Adrenal gland (tissue), 12 donors: ENCODE data around the gene CRISPLD2. TPM values are rescaled to one million over a fixed set of nuclear protein-coding genes. Genes with fewer than 3 reads are reported as not detected.

ENCODE experiments used
- DNase-seq, 7 donors: peaks; one replicate each; pipeline ENCODE4 v3.0.0-alpha.2; 2019 to 2020
- H3K27ac ChIP-seq, 5 donors: fragments of 200-600 bp; sonication (generic) in 4 of 5; 1 replicate in 3 of 5; 2 replicates in 2 of 5; pipeline versions ENCODE4 v1.5.1 to v1.8.0; 2016 to 2020; ENCODE audit warnings: mild to moderate bottlenecking in 1 of 5
- H3K27me3 ChIP-seq: fragments of 200-600 bp; 2 replicates; pipeline ENCODE4 v1.8.0; 2021
- H3K36me3 ChIP-seq, 2 donors: fragments of 200-600 bp; replicated peaks in 1 of 2; 1 replicate in 1 of 2; 2 replicates in 1 of 2; pipeline versions ENCODE4 v1.5.1 to v1.8.0; 2018 to 2022
- H3K4me1 ChIP-seq, 2 donors: fragments of 200-600 bp; replicated peaks in 1 of 2; 1 replicate in 1 of 2; 2 replicates in 1 of 2; pipeline versions ENCODE4 v1.5.1 to v1.8.0; 2018 to 2021
- H3K4me3 ChIP-seq, 4 donors: fragments of 200-600 bp; sonication (generic) in 3 of 4; one replicate each; pipeline ENCODE4 v1.5.1; 2016 to 2018
- H3K9me3 ChIP-seq, 3 donors: fragments of 200-600 bp; sonication (generic) in 1 of 3; replicated peaks in 1 of 3; 1 replicate in 2 of 3; 2 replicates in 1 of 3; pipeline versions ENCODE4 v1.5.1 to v1.8.0; 2016 to 2021
- CTCF ChIP-seq, 6 experiments: fragments of 450-650 bp in 4 of 6; fragments of 200-600 bp in 2 of 6; sonication (generic) in 1 of 6; IDR thresholded peaks; 1 replicate in 5 of 6; 2 replicates in 1 of 6; pipeline versions ENCODE4 v1.5.1 to v1.8.0; 2016 to 2021; ENCODE audit warnings: antibody characterized with exemption in 6 of 6, mild to moderate bottlenecking in 2 of 6, moderate library complexity in 1 of 6
- POLR2A ChIP-seq, 2 donors: fragments of 450-650 bp; IDR thresholded peaks; one replicate each; pipeline ENCODE4 v1.6.1; 2017; ENCODE audit warnings: antibody characterized with exemption in 2 of 2, mild to moderate bottlenecking in 2 of 2, moderate library complexity in 1 of 2
- WGBS, 4 donors: extraction: QIAGEN DNeasy Blood & Tissue Kit in 2 of 4; methylation state at CpG; one replicate each; pipeline versions ENCODE4 v1.1.5 to v1.1.7; 2013 to 2017; 5-methylcytosine and 5-hydroxymethylcytosine counted together
- intact Hi-C, 2 donors: fragments of 100-400 bp; cut with DNase I; formaldehyde crosslinking; loops; one replicate each; pipeline versions ENCODE4 v1.14.1 to v1.15.0; 2022 to 2023
- polyA plus RNA-seq, 3 donors: library from polyadenylated mRNA; stranded (reverse); fragments of 200-250 nt in 2 of 3; fragments of 350-450 nt in 1 of 3; fragmentation: Illumina TruSeq in 1 of 3; extraction: RNeasy Lipid Tissue Mini Kit (QIAGEN cat#74804) in 1 of 3; gene quantifications; one replicate each; pipeline ENCODE4 v1.2.3, GENCODE V29; 2013 to 2014
- total RNA-seq, 9 donors: library from RNA; depleted of rRNA in 4 of 9; stranded (reverse); fragments of >200 nt in 4 of 9; fragments of 120-200 nt in 1 of 9; fragmentation: NEBNext Ultra II Directional in 1 of 9; extraction: Animal tissue kit (Norgen Biotek cat#: 25700) in 1 of 9; gene quantifications; one replicate each; pipeline versions ENCODE4 v1.1.0 to v1.2.4, GENCODE V29; 2013 to 2023
- donor health status: healthy with polysubstance abuse.
- donor health status: Bipolar disorder and iron deficiency.
- donor health status: DM: yes; HTN: yes; CAD: no.
- donor health status: DM: no; HTN: no; CAD: no.
- donor health status: DM: no; HTN: no; CAD: no.
- donor health status: DM: yes; HTN: yes; CAD: no.

Gene CRISPLD2
- total and polyA plus RNA-seq, 12 donors, result 2.1 to 362 (median 57.5) TPM

GRCh38 chr16:84922351-84923120 lies 102.8 kb downstream of the CRISPLD2 start:
- no peak overlapping the region for H3K4me3 ChIP-seq
- peaks cover 4 to 16% of the 10 kb centered on the region in 2 donors for H3K4me1 ChIP-seq
- peak; percentile 36 to 88 (median 54) for DNase-seq
- no peaks in the 10 kb centered on the region for H3K27me3 ChIP-seq
- peak overlapping the region in 4 of 5 donors; percentile 19 to 93 (median 64) for H3K27ac ChIP-seq
- TF ChIP-seq POLR2A (IDR thresholded peaks at IDR 0.05), result no peak
- TF ChIP-seq CTCF (IDR thresholded peaks at IDR 0.05), result no peak
- H3K9me3 ChIP-seq, result no peaks in the 10 kb centered on the region
- WGBS, 4 donors, result 51 to 70% (median 60%) methylated on average over 6 to 19 of the region's 19 CpGs
- intact Hi-C loops, result loop anchor here (5.0 to 10.0 kb wide), 2 partner anchors 45 to 168 kb away; no protein-coding TSS in a partner anchor
- H3K36me3 ChIP-seq, result no peaks in the 10 kb centered on the region

GRCh38 chr16:84924331-84925091 lies 104.7 kb downstream of the CRISPLD2 start:
- DNase-seq, result peak in 3 of 7 donors; percentile 33 to 44 (median 36)
- Histone ChIP-seq H3K27ac (peak overlapping the region in 2 of 5 donors; percentile 68 to 72), H3K27me3 (no peaks in the 10 kb centered on the region), H3K4me1 (peaks cover 23 to 36% of the 10 kb centered on the region in 2 donors), H3K36me3 (no peaks in the 10 kb centered on the region), H3K9me3 (no peaks in the 10 kb centered on the region), H3K4me3 (no peak overlapping the region)
- TF ChIP-seq CTCF (IDR thresholded peaks at IDR 0.05) (no peak), POLR2A (IDR thresholded peaks at IDR 0.05) (no peak)
- intact Hi-C loops, result loop anchor here (2.0 to 10.0 kb wide), 3 partner anchors 43 to 170 kb away; no protein-coding TSS in a partner anchor
- whole genome bisulfite sequencing, 4 donors, result 51 to 57% (median 53%) methylated on average over 18 to 23 of the region's 23 CpGs

- H3K4me3 ChIP-seq, result no peak overlapping the region
- H3K27me3 ChIP-seq, result no peaks in the 10 kb centered on the region
- TF ChIP-seq CTCF (IDR thresholded peaks at IDR 0.05) (peak; percentile 87 to 94 (median 91)), POLR2A (IDR thresholded peaks at IDR 0.05) (no peak)
- H3K36me3 ChIP-seq, result no peaks in the 10 kb centered on the region
- peaks cover 28 to 42% of the 10 kb centered on the region in 2 donors for H3K4me1 ChIP-seq
- H3K9me3 ChIP-seq, result no peaks in the 10 kb centered on the region
- 43 to 69% (median 56%) methylated on average over 5 to 11 of the region's 11 CpGs for WGBS, 4 donors
- peak; percentile 51 to 80 (median 75) for DNase-seq
- H3K27ac ChIP-seq, result peak overlapping the region in 2 of 5 donors; percentile 68 to 72
- intact Hi-C loops, result loop anchor here in 1 of 2 donors (2.0 to 10.0 kb wide), 2 partner anchors 46 to 170 kb away; no protein-coding TSS in a partner anchor
Observed at GRCh38 chr16:84925092-84925772, 105.4 kb downstream of the CRISPLD2 start.
